AG08396 (cell line): ENCODE data around the gene ASPM.

Experiments used
- DNase-seq: peaks from one replicate; pipeline ENCODE4 v3.0.0; 2012; ENCODE audit warnings: low spot score, mixed read lengths

The ASPM gene, protein sequence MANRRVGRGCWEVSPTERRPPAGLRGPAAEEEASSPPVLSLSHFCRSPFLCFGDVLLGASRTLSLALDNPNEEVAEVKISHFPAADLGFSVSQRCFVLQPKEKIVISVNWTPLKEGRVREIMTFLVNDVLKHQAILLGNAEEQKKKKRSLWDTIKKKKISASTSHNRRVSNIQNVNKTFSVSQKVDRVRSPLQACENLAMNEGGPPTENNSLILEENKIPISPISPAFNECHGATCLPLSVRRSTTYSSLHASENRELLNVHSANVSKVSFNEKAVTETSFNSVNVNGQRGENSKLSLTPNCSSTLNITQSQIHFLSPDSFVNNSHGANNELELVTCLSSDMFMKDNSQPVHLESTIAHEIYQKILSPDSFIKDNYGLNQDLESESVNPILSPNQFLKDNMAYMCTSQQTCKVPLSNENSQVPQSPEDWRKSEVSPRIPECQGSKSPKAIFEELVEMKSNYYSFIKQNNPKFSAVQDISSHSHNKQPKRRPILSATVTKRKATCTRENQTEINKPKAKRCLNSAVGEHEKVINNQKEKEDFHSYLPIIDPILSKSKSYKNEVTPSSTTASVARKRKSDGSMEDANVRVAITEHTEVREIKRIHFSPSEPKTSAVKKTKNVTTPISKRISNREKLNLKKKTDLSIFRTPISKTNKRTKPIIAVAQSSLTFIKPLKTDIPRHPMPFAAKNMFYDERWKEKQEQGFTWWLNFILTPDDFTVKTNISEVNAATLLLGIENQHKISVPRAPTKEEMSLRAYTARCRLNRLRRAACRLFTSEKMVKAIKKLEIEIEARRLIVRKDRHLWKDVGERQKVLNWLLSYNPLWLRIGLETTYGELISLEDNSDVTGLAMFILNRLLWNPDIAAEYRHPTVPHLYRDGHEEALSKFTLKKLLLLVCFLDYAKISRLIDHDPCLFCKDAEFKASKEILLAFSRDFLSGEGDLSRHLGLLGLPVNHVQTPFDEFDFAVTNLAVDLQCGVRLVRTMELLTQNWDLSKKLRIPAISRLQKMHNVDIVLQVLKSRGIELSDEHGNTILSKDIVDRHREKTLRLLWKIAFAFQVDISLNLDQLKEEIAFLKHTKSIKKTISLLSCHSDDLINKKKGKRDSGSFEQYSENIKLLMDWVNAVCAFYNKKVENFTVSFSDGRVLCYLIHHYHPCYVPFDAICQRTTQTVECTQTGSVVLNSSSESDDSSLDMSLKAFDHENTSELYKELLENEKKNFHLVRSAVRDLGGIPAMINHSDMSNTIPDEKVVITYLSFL (N-terminal part only)

DNA sequence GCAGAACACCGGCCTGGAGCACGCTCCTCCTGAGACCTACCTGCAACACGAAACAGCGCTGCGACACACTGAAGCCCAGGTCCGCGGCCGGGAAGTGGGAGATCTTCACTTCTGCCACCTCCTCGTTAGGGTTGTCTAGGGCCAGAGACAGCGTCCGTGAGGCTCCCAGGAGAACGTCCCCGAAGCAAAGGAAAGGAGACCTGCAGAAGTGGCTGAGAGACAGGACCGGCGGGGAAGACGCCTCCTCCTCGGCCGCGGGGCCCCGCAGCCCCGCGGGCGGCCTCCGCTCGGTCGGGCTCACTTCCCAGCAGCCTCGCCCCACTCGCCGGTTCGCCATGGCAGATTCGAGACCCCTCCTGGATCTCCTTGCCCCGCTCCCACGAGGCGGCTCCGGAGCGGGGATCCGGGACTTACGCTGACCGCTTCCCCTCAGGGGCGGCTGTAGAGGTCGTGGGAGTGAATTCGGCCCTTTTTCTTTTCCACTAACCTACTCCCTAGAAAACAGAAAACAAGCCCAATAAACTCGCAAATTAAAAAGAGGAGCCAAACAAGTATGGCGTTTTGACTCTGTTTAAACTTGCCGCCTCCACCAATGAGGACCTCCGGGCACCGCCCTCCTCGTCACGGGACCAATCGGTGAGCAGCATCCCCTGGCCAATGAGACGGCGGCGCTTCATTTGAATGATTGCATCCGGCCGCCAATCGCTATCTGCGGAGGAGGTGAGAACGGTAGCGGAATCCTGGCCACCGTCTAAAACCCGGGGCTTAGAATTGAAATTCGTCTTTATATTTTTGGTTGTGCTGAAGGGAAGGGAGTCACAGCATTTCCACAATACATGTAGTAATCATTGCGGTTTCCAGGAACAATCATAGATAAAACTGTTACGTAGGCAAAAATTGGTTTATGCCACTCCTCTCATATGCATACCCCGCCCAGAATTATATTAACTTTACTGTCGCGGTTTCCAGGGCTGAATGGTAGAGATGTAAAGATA, at the start of gene ASPM:
ASPM (minus strand) TSS at position 569 of the 995 bp plus-strand sequence; CDS start at position 337, 232 bp downstream.
- peak; percentile 96 for DNase-seq

DNA sequence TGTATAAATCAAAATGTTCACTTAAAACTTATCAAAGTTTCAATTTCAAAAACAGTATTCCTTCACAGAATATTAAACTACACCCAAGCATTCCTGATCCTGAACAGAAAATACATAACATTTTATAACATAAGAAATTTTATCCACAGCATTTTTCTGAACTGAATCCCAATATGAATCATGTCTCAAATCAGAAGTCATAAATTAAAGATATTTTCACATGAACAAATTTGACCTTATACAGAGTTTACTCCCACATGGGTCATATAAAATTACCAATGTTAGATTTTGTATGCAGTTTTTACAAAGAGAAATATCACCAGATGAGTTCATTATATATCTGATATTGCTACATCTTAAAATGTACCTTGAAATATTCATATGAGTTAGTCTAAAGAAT, 48.6 kb upstream of the ASPM start:
- DNase-seq, result no peak

- DNase-seq, result no peak
Observed at GRCh38 chr1:197184190-197184589, 37.7 kb upstream of the ASPM start.

DNA sequence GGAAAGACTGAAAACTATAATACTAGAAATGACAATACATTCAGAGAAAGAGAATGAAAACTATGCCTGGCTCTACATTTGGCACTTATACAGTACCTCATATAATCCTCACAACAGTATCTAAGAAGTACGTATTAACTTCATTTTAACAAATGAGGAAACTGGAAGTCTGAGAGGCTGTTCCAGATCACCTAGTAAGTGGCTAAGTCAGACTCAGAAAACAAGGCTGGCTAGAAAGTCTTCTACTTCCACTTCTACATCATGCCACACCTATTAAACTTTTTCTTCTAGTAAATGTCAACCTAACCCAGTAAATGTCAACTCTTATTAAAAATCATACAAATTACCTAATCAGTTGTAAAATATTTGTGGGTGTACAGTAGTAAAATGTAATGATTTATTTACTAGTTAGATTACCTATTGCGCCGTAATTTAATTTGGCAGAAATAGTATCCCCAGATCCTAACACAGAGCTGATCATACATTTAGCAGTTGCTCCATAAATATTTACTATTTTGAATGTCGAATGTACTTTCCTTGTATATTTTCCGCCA, 36.8 kb upstream of the ASPM start:
- no peak for DNase-seq

- no peak for DNase-seq
Observed at GRCh38 chr1:197182716-197183115, 36.2 kb upstream of the ASPM start.

GRCh38 chr1:197181982-197182381, 35.5 kb upstream of the ASPM start:
- DNase-seq, result no peak

GRCh38 chr1:197180252-197180878, 33.9 kb upstream of the ASPM start:
- DNase-seq, result peak; percentile 14

- peak; percentile 17 for DNase-seq
Observed at GRCh38 chr1:197178998-197179397, 32.5 kb upstream of the ASPM start.

DNA sequence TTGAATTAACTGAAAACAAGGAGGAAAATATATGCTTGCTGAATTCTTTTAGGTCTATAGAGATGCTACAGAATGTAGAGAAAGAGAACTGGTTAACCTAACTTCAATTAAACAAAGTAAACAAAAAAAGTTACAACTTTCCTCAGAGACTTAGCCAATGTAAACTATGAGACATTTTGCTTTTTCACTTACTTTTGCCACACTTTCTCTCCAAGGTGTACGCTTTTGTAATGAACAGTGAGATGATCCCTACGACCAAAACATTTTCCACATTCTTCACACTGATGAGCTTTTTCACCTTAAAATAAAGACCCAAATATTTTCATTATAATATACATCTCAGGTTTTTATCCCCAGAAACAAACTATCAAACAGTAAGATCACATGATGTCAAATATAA, 28.3 kb upstream of the ASPM start:
- no peak for DNase-seq

- peak; percentile 21 for DNase-seq
Observed at GRCh38 chr1:197173571-197174507, 27.4 kb upstream of the ASPM start.

- no peak for DNase-seq
Observed at GRCh38 chr1:197171531-197171930, 25.1 kb upstream of the ASPM start.

GRCh38 chr1:197170538-197170937, 24.1 kb upstream of the ASPM start:
- no peak for DNase-seq

- no peak for DNase-seq
Observed at GRCh38 chr1:197159461-197159860, 13.0 kb upstream of the ASPM start.

DNA sequence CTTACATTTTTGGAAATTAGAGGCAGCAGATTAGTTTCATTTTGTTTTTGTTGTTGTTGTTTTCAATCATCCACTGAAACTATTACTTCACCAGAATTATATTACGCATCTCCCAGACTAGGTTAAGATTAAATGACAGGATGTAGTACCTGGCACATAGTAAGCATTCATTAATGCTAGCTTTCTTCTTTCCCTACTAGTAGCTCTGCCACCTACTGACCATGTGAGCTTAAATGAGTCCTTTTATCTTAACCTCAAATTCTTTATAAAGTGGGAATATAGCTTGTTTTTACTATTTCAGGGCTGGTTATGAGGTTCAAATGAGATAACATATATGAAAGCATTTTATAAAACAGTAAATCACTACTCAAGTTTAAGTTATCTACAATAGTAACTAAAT, 10.2 kb upstream of the ASPM start:
- no peak for DNase-seq

DNA sequence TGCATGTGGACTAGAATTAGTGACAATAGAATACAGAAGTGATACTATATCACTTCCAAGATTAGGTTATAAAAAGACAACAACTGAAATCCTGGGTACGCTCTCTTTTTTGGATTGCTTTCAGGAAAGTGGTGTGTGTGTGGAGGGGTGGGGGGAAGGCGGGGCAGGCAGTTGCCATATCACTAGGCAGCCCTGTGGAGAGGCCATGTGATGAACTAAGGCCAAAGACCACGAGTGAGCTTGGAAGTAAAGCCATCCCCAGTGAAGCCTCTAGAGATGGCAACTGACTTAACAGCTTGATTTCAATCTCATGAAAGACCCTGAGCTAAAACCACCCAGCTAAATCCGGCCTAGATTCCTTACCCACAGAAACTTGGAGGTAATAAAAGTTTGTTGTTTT, 6.2 kb upstream of the ASPM start:
- DNase-seq, result no peak

DNA sequence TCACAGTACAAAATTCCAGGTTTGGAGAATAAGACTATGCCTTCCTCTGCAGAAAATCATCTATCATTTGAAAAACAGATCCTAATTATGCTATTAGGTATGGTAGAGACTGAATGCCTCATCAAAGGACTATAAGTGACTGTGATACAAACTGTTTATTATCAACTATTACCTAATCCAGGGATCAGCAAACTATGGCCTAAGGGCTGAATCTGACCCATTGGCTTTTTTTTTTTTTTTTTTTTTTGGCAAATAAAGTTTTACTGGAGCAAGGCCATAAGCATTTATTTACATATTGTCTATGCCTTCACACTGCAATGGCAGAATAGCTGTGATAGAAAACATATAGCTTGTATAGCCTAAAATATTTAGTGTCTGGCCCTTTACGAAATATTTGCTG, 4.7 kb upstream of the ASPM start:
- DNase-seq, result no peak

DNA sequence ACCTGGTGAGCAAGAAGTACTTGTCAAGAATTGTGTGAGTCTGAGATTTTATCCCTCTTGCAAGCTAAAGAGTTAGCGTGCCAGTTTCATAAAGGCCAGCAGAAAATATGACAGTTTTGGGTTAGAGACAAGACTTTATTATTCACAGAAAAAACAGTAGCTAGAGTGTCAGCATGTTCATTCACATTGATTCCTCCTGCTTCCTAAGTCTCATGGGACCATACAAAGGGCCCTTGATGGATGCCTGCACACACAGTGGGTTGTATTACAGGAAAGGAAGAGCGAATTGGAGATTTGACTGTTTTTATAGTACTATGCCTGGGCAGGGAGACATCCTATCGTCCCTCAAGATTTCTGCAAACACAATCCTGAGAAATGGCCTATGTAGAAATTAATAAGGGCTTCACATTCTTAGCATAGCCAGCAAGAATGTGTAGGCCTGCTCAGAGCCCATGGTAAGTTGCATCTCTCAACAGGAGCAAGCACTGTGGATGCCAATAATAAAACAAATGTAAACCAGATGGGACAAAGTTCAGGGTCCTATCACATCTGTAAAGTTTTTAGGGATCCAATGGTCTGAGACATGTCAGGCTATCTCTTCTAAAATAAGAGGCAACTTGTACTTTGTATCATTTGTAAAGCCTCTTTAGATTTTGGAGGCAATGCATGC, 4.0 kb upstream of the ASPM start:
- DNase-seq, result no peak

GRCh38 chr1:197149340-197149739, 2.9 kb upstream of the ASPM start:
- no peak for DNase-seq
